HepG2 (cell line): ENCODE measurements around the gene RPP21. TPM values are rescaled to one million over a fixed set of nuclear protein-coding genes. Genes with fewer than 3 reads are reported as not detected.

ENCODE experiments used
- ATRX ChIP-seq: sonication (generic); formaldehyde crosslinking; IDR thresholded peaks from 2 replicates; pipeline ENCODE4 v1.4.0; 2020; ENCODE audit warnings: missing genetic modification reagents, borderline replicate concordance
- CCDC6 ChIP-seq: sonication (generic); formaldehyde crosslinking; IDR thresholded peaks from 2 replicates; pipeline ENCODE4 v1.8.1; 2022; ENCODE audit warnings: mild to moderate bottlenecking, missing genetic modification reagents, moderate library complexity
- EED ChIP-seq: sonication (generic); formaldehyde crosslinking; IDR thresholded peaks from 2 replicates; pipeline ENCODE4 v1.5.0; 2020; ENCODE audit warnings: mild to moderate bottlenecking, missing genetic modification reagents
- FUBP1 ChIP-seq: sonication (generic); formaldehyde crosslinking; IDR thresholded peaks from 2 replicates; pipeline ENCODE4 v1.5.1; 2020; ENCODE audit warnings: missing genetic modification reagents, mild to moderate bottlenecking, borderline replicate concordance
- GATAD2A ChIP-seq: IDR thresholded peaks from 2 replicates; pipeline ENCODE4 v1.6.1; 2016
- HMG20B ChIP-seq: conservative IDR thresholded peaks from 2 replicates; pipeline ENCODE4 v1.6.1; 2016; ENCODE audit warnings: missing genetic modification reagents, missing compliant biosample characterization
- IKZF4 ChIP-seq: sonication (generic); formaldehyde crosslinking; IDR thresholded peaks from 2 replicates; pipeline ENCODE4 v1.5.1; 2020; ENCODE audit warnings: borderline replicate concordance, mild to moderate bottlenecking, low read depth, missing genetic modification reagents; ENCODE audit errors: not compliant biosample characterization
- NBN ChIP-seq: fragments of 450-650 bp; conservative IDR thresholded peaks from 2 replicates; pipeline ENCODE4 v1.6.1; 2017
- NCOA5 ChIP-seq: sonication (generic); formaldehyde crosslinking; IDR thresholded peaks from 2 replicates; pipeline ENCODE4 v1.4.0; 2020; ENCODE audit warnings: missing genetic modification reagents
- NFRKB ChIP-seq: fragments of 450-650 bp; IDR thresholded peaks from 2 replicates; pipeline ENCODE4 v1.6.1; 2017
- NFYB ChIP-seq: sonication (generic); formaldehyde crosslinking; IDR thresholded peaks from 2 replicates; pipeline ENCODE4 v1.4.0; 2020; ENCODE audit warnings: missing genetic modification reagents
- ONECUT2 ChIP-seq: sonication (generic); formaldehyde crosslinking; IDR thresholded peaks from 2 replicates; pipeline ENCODE4 v1.4.0; 2020; ENCODE audit warnings: missing genetic modification reagents
- PHF20 ChIP-seq: sonication (generic); formaldehyde crosslinking; IDR thresholded peaks from 2 replicates; pipeline ENCODE4 v1.5.0; 2020; ENCODE audit warnings: mild to moderate bottlenecking, missing genetic modification reagents
- PHF21A ChIP-seq: sonication (generic); formaldehyde crosslinking; IDR thresholded peaks from 2 replicates; pipeline ENCODE4 v1.5.0; 2020; ENCODE audit warnings: mild to moderate bottlenecking, missing genetic modification reagents
- POLR2G ChIP-seq: fragments of 200-400 bp; formaldehyde crosslinking; IDR thresholded peaks from 2 replicates; pipeline ENCODE4 v1.6.1; 2018; ENCODE audit warnings: mild to moderate bottlenecking, low read depth, low read length, moderate library complexity
- RNF2 ChIP-seq: fragments of 450-650 bp; conservative IDR thresholded peaks from 2 replicates; pipeline ENCODE4 v1.6.1; 2016; ENCODE audit warnings: low read depth
- RXRB ChIP-seq: IDR thresholded peaks from 2 replicates; pipeline ENCODE4 v1.6.1; 2016; ENCODE audit warnings: borderline replicate concordance, missing genetic modification reagents, missing compliant biosample characterization
- SCMH1 ChIP-seq: sonication (generic); formaldehyde crosslinking; IDR thresholded peaks from 2 replicates; pipeline ENCODE4 v1.9.0; 2021; ENCODE audit warnings: missing genetic modification reagents, mild to moderate bottlenecking, borderline replicate concordance
- STAT5B ChIP-seq: sonication (generic); formaldehyde crosslinking; IDR thresholded peaks from 2 replicates; pipeline ENCODE4 v1.4.0; 2020; ENCODE audit warnings: missing genetic modification reagents
- U2AF1 ChIP-seq: fragments of 200-400 bp; formaldehyde crosslinking; optimal IDR thresholded peaks from 2 replicates; pipeline ENCODE3; 2017; ENCODE audit warnings: mild to moderate bottlenecking, low read depth, low read length
- WIZ ChIP-seq: sonication (generic); formaldehyde crosslinking; IDR thresholded peaks from 2 replicates; pipeline ENCODE4 v1.5.1; 2020; ENCODE audit warnings: mild to moderate bottlenecking, missing genetic modification reagents
- ZBED4 ChIP-seq: sonication (generic); formaldehyde crosslinking; IDR thresholded peaks from 2 replicates; pipeline ENCODE4 v1.4.0; 2020; ENCODE audit warnings: missing genetic modification reagents, borderline replicate concordance
- ZFP1 ChIP-seq: IDR thresholded peaks from 2 replicates; pipeline ENCODE4 v1.6.1; 2016
- ZFP36L1 ChIP-seq: sonication (generic); formaldehyde crosslinking; IDR thresholded peaks from 2 replicates; pipeline ENCODE4 v1.8.0; 2022; ENCODE audit warnings: mild to moderate bottlenecking, missing genetic modification reagents, moderate library complexity
- ZNF180 ChIP-seq: sonication (generic); formaldehyde crosslinking; IDR thresholded peaks from 2 replicates; pipeline ENCODE4 v1.4.0; 2020; ENCODE audit warnings: low read depth, missing genetic modification reagents, borderline replicate concordance
- ZNF3 ChIP-seq: IDR thresholded peaks from 2 replicates; pipeline ENCODE4 v1.7.0; 2017; ENCODE audit warnings: inconsistent platforms
- ZNF337 ChIP-seq: sonication (generic); formaldehyde crosslinking; IDR thresholded peaks from 2 replicates; pipeline ENCODE4 v1.5.1; 2020; ENCODE audit warnings: missing genetic modification reagents, low read depth, mild to moderate bottlenecking, borderline replicate concordance
- polyA plus RNA-seq, 8 experiments: library from polyadenylated mRNA; depleted of rRNA in 3 of 8; stranded (reverse) in 7 of 8; unstranded in 1 of 8; fragments of >200 nt; fragmentation: Illumina TruSeq in 4 of 8; extraction: Trizol in 4 of 8; gene quantifications; 2 replicates each; pipeline versions ENCODE4 v1.2.1 to v1.2.3, GENCODE V29; 2011 to 2016; ENCODE audit warnings: low read depth in 4 of 8, missing spikeins in 1 of 8, mixed read lengths in 1 of 8; ENCODE audit not compliant: insufficient read depth in 1 of 8
- total RNA-seq, 5 experiments: library from RNA; depleted of rRNA; stranded (reverse); fragments of >200 nt; fragmentation: Illumina TruSeq; extraction: Trizol; gene quantifications; 2 replicates each; pipeline ENCODE4 v1.2.3, GENCODE V29; 2016; ENCODE audit warnings: low read depth in 1 of 5

Gene RPP21
- total and polyA plus RNA-seq, 2 of the 13 experiments (the other 11 are each of a cell fraction or from before 2014, with no cell fraction given), result 53.1 to 72.3 TPM

- TF ChIP-seq RXRB (CRISPR knock-in tag) (peak; percentile 71), U2AF1 (no peak), RNF2 (0 out of 2 replicates have a peak, but pooled peaks have one; percentile 72), ZNF180 (peak; percentile 91), IKZF4 (CRISPR knock-in tag) (peak; percentile 75), ZBED4 (CRISPR knock-in tag) (peak; percentile 89), ZNF337 (CRISPR knock-in tag) (0 out of 2 replicates have a peak, but pooled peaks have one; percentile 53), NFYB (peak; percentile 42; the same call in 1 of the 2 replicates), ZNF3 (peak; percentile 60; the same call in 1 of the 2 replicates), GATAD2A (CRISPR knock-in tag) (peak; percentile 63), ZFP1 (CRISPR knock-in tag) (peak; percentile 93), WIZ (CRISPR knock-in tag) (peak; percentile 80), FUBP1 (CRISPR knock-in tag) (no peak), POLR2G (peak; percentile 97), NCOA5 (CRISPR knock-in tag) (0 out of 2 replicates have a peak, but pooled peaks have one; percentile 71), EED (CRISPR knock-in tag) (peak; percentile 94), ZFP36L1 (CRISPR knock-in tag) (peak; percentile 90), PHF21A (peak; percentile 71; the same call in 1 of the 2 replicates), HMG20B (CRISPR knock-in tag) (peak; percentile 62), STAT5B (CRISPR knock-in tag) (peak; percentile 82; the same call in 1 of the 2 replicates), NBN (no peak), SCMH1 (CRISPR knock-in tag) (no peak), PHF20 (CRISPR knock-in tag) (peak; percentile 92), ATRX (0 out of 2 replicates have a peak, but pooled peaks have one; percentile 49), ONECUT2 (no peak), NFRKB (no peak), CCDC6 (0 out of 2 replicates have a peak, but pooled peaks have one; percentile 39)
Measured at GRCh38 chr6:30344868-30345671, at the start of gene RPP21 (continued).
